Hematopoietic multipotent progenitor cell (in vitro differentiated cells): ENCODE data around the gene FPR3. TPM values are rescaled to one million over a fixed set of nuclear protein-coding genes. Genes with fewer than 3 reads are reported as not detected.

Experiments
- total RNA-seq: library from RNA; depleted of rRNA; stranded (reverse); fragments of >200 nt; gene quantifications from one replicate; pipeline ENCODE4 v1.2.3, GENCODE V29; 2012

Gene FPR3
- total RNA-seq, 1 donor, result 0.27 TPM

Other genes with a start within 250 kb of the FPR3 start
- gene ZNF175, start 223.9 kb upstream of the FPR3 start, total RNA-seq, result 2.7 TPM
- gene SIGLEC5, start 164.8 kb upstream of the FPR3 start, total RNA-seq, result 2.2 TPM
- 2.7 TPM for gene SIGLEC14, start 148.3 kb upstream of the FPR3 start, total RNA-seq
- gene SPACA6, start 101.8 kb upstream of the FPR3 start, total RNA-seq, result 1.3 TPM
- under 0.01 TPM for gene HAS1, start 71.2 kb upstream of the FPR3 start, total RNA-seq
- 7.3 TPM for gene FPR1, start 43.3 kb upstream of the FPR3 start, total RNA-seq
- gene FPR2, start 34.0 kb upstream of the FPR3 start, total RNA-seq, result 0.54 TPM
- gene ZNF577, start 92.8 kb downstream of the FPR3 start, total RNA-seq, result 8.6 TPM
- gene ZNF649, start 109.9 kb downstream of the FPR3 start, total RNA-seq, result 7.5 TPM
- gene ZNF613, start 132.3 kb downstream of the FPR3 start, total RNA-seq, result 3.5 TPM
- gene ZNF350, start 191.7 kb downstream of the FPR3 start, total RNA-seq, result 8.1 TPM
- 7.8 TPM for gene ZNF615, start 213.1 kb downstream of the FPR3 start, total RNA-seq
- 6.5 TPM for gene ZNF614, start 233.2 kb downstream of the FPR3 start, total RNA-seq